Liver (tissue), 9 donors: ENCODE measurements around the gene ALK. TPM values are rescaled to one million over a fixed set of nuclear protein-coding genes. Genes with fewer than 3 reads are reported as not detected.

Source experiments
- DNase-seq: peaks from one replicate; pipeline ENCODE4 v3.0.0-alpha.2; 2017; ENCODE audit warnings: low spot score
- H3K27ac ChIP-seq, 2 donors: one replicate each; pipeline ENCODE4 v1.7.0; 2013; ENCODE audit warnings: inconsistent platforms in 2 of 2, low read length in 2 of 2, control low read depth in 1 of 2, low read depth in 1 of 2, mild to moderate bottlenecking in 1 of 2
- H3K27me3 ChIP-seq, 4 donors: one replicate each; pipeline versions ENCODE4 v1.6.1 to v1.7.0; 2013; ENCODE audit warnings: low read length in 3 of 4, inconsistent platforms in 1 of 4, mild to moderate bottlenecking in 1 of 4, moderate library complexity in 1 of 4; ENCODE audit not compliant: control insufficient read depth in 4 of 4, insufficient read depth in 4 of 4
- H3K36me3 ChIP-seq, 4 donors: one replicate each; pipeline versions ENCODE4 v1.6.1 to v1.7.0; 2013; ENCODE audit warnings: low read length in 3 of 4, mild to moderate bottlenecking in 3 of 4, low read depth in 1 of 4, moderate library complexity in 1 of 4; ENCODE audit not compliant: control insufficient read depth in 4 of 4, insufficient read depth in 3 of 4
- H3K4me1 ChIP-seq, 4 donors: one replicate each; pipeline versions ENCODE4 v1.6.1 to v1.7.0; 2013; ENCODE audit warnings: low read length in 3 of 4, mild to moderate bottlenecking in 3 of 4, moderate library complexity in 1 of 4; ENCODE audit not compliant: control insufficient read depth in 4 of 4, insufficient read depth in 4 of 4
- H3K4me3 ChIP-seq, 3 donors: one replicate each; pipeline versions ENCODE4 v1.6.1 to v1.7.0; 2013; ENCODE audit warnings: low read length in 3 of 3, control low read depth in 1 of 3, low read depth in 1 of 3, mild to moderate bottlenecking in 1 of 3
- H3K9ac ChIP-seq, 2 donors: one replicate each; pipeline ENCODE4 v1.7.0; 2013; ENCODE audit warnings: low read length in 2 of 2, mild to moderate bottlenecking in 2 of 2, moderate library complexity in 2 of 2, control low read depth in 1 of 2, low read depth in 1 of 2
- H3K9me3 ChIP-seq, 4 donors: one replicate each; pipeline versions ENCODE4 v1.6.1 to v1.7.0; 2013; ENCODE audit warnings: low read length in 3 of 4; ENCODE audit not compliant: control insufficient read depth in 4 of 4
- ATF3 ChIP-seq: IDR thresholded peaks from 2 replicates; pipeline ENCODE4 v1.6.1; 2016; ENCODE audit warnings: antibody characterized with exemption
- CTCF ChIP-seq: fragments of 150-350 bp; IDR thresholded peaks from 2 replicates; pipeline ENCODE4 v1.5.1; 2017; ENCODE audit warnings: improper control_type of control experiment, low read depth, low read length; ENCODE audit not compliant: missing input control
- EGR1 ChIP-seq, 2 donors: IDR thresholded peaks; 2 replicates each; pipeline ENCODE4 v1.6.1; 2016 to 2018; ENCODE audit warnings: antibody characterized with exemption in 2 of 2, low read depth in 2 of 2
- FOXA1 ChIP-seq: IDR thresholded peaks from 2 replicates; pipeline ENCODE4 v1.6.1; 2016; ENCODE audit warnings: antibody characterized with exemption
- FOXA2 ChIP-seq: IDR thresholded peaks from 2 replicates; pipeline ENCODE4 v1.6.1; 2016; ENCODE audit warnings: antibody characterized with exemption
- GABPA ChIP-seq, 2 donors: IDR thresholded peaks in 1 of 2; conservative IDR thresholded peaks in 1 of 2; 2 replicates each; pipeline ENCODE4 v1.6.1; 2016; ENCODE audit warnings: antibody characterized with exemption in 2 of 2, mild to moderate bottlenecking in 1 of 2, moderate library complexity in 1 of 2
- HNF4A ChIP-seq, 2 donors: conservative IDR thresholded peaks; 2 replicates each; pipeline ENCODE4 v1.6.1; 2016; ENCODE audit warnings: antibody characterized with exemption in 2 of 2, mild to moderate bottlenecking in 2 of 2
- HNF4G ChIP-seq: IDR thresholded peaks from 2 replicates; pipeline ENCODE4 v1.6.1; 2016; ENCODE audit warnings: antibody characterized with exemption
- JUND ChIP-seq, 2 donors: IDR thresholded peaks; 2 replicates each; pipeline ENCODE4 v1.6.1; 2016; ENCODE audit warnings: antibody characterized with exemption in 2 of 2
- MAX ChIP-seq: IDR thresholded peaks from 2 replicates; pipeline ENCODE4 v1.6.1; 2016; ENCODE audit warnings: antibody characterized with exemption
- NR2F2 ChIP-seq: IDR thresholded peaks from 2 replicates; pipeline ENCODE4 v1.6.1; 2016; ENCODE audit warnings: antibody characterized with exemption
- RAD21 ChIP-seq, 2 donors: IDR thresholded peaks; 2 replicates each; pipeline ENCODE4 v1.6.1; 2016; ENCODE audit warnings: antibody characterized with exemption in 2 of 2, mild to moderate bottlenecking in 2 of 2
- REST ChIP-seq: IDR thresholded peaks from 2 replicates; pipeline ENCODE4 v1.6.1; 2016; ENCODE audit warnings: antibody characterized with exemption, mild to moderate bottlenecking
- RXRA ChIP-seq, 2 donors: IDR thresholded peaks; 2 replicates each; pipeline ENCODE4 v1.6.1; 2017 to 2018; ENCODE audit warnings: antibody characterized with exemption in 2 of 2, mild to moderate bottlenecking in 1 of 2
- SP1 ChIP-seq: IDR thresholded peaks from 2 replicates; pipeline ENCODE4 v1.6.1; 2018; ENCODE audit warnings: antibody characterized with exemption, mild to moderate bottlenecking
- TAF1 ChIP-seq: conservative IDR thresholded peaks from 2 replicates; pipeline ENCODE4 v1.6.1; 2016; ENCODE audit warnings: antibody characterized with exemption, mild to moderate bottlenecking
- YY1 ChIP-seq: IDR thresholded peaks from 2 replicates; pipeline ENCODE4 v1.6.1; 2016; ENCODE audit warnings: antibody characterized with exemption, mild to moderate bottlenecking
- ZBTB33 ChIP-seq: IDR thresholded peaks from 2 replicates; pipeline ENCODE4 v1.6.1; 2016; ENCODE audit warnings: antibody characterized with exemption
- WGBS: extraction: QIAGEN DNeasy Blood & Tissue Kit; methylation state at CpG from one replicate; pipeline ENCODE4 v1.1.7; 2013; 5-methylcytosine and 5-hydroxymethylcytosine counted together
- polyA plus RNA-seq, 2 donors: library from polyadenylated mRNA; stranded (reverse) in 1 of 2; unstranded in 1 of 2; fragments of 200-250 nt in 1 of 2; fragments of >200 nt in 1 of 2; fragmentation: Nextera tagmentation in 1 of 2; extraction: Ambion mirVana in 1 of 2; gene quantifications; one replicate each; pipeline versions ENCODE4 v1.2.1 to v1.2.3, GENCODE V29; 2013 to 2015
- total RNA-seq, 2 donors: library from RNA; depleted of rRNA; stranded (reverse); fragments of >200 nt; gene quantifications; one replicate each; pipeline ENCODE4 v1.2.3, GENCODE V29; 2014
- donor health status: healthy.
- donor health status: healthy.
- donor health status: healthy.
- donor health status: healthy.
- donor health status: healthy.

Gene ALK
- total and polyA plus RNA-seq, 4 donors = under 0.01 TPM; not detected in 3

- no peak for TF ChIP-seq ZBTB33
Observed at GRCh38 chr2:29699045-29699444, 222.3 kb downstream of the ALK start (continued).

GRCh38 chr2:29698216-29698615, 223.2 kb downstream of the ALK start:
- Histone ChIP-seq H3K4me1 (no peaks in the 10 kb centered on the region), H3K4me3 (no peak overlapping the region), H3K27me3 (no peaks in the 10 kb centered on the region), H3K9me3 (no peaks in the 10 kb centered on the region), H3K9ac (no peak overlapping the region), H3K27ac (no peak overlapping the region), H3K36me3 (no peaks in the 10 kb centered on the region)
- TF ChIP-seq MAX (no peak), JUND (IDR thresholded peaks at IDR 0.05) (no peak), ATF3 (no peak), HNF4A (conservative IDR thresholded peaks at IDR 0.05) (no peak), FOXA2 (no peak), RXRA (IDR thresholded peaks at IDR 0.05) (no peak), SP1 (no peak), GABPA (IDR thresholded peaks at IDR 0.05 in 1 of 2, conservative IDR thresholded peaks at IDR 0.05 in 1 of 2) (no peak), TAF1 (no peak), REST (no peak), CTCF (no peak), YY1 (no peak), NR2F2 (no peak), ZBTB33 (no peak), RAD21 (IDR thresholded peaks at IDR 0.05) (no peak), EGR1 (IDR thresholded peaks at IDR 0.05; ENCODE audit: low read depth in 2 of 2) (no peak), FOXA1 (no peak), HNF4G (no peak)
- DNase-seq = no peak
- 90% methylated on average over 3 of the region's 3 CpGs for WGBS
